ENCODE measurements around the gene FRS3. TPM values are rescaled to one million over a fixed set of nuclear protein-coding genes. Genes with fewer than 3 reads are reported as not detected.

The FRS3 gene
- total and polyA plus RNA-seq, 2 of the 13 experiments (the other 11 are each of a cell fraction or from before 2014, with no cell fraction given): 3.0 to 7.4 TPM

DNA sequence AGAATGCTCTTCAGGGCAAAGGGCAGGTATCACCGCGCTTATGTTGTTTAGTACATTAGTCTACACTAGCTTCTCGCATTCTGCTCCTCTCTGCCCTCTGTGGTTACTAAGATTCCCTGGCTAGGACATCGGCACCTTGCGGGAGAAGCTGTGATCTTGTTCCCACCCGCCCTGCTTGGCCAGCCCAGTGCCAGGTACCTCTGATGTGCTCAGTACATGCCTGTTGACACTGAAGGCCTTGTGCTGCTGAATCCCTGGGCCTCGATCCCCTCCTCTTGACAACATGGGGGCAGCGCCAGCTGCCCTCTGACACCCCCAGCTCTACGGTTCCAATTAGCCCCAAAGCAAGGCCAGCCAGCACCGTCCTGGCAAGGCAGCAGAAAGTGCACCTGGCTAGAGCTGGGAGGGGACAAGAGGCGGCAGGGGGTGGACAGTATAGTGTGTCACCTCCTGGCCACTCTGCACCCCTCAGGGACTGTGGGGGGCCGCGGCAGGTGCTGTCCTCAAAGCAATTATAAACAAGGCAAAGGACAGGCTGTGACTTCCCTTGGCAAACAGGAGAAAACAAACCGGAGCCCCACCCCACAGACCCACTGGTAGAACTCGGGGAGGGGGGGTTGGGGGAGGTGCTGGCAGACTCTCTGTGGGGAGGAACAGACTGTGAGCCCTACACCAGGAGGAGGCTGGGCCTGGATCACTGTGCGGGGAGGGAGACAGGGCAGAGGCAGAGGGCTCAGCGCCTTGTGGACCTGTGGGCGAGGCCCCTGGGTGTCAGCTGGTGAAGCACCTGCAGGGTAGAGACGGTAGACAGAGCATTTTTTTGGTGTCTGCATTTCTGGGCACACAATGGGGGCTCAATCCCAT lies 51.4 kb downstream of the FRS3 start (continued):
- TF ChIP-seq CREBL2 (CRISPR knock-in tag; IDR thresholded peaks at IDR 0.05; ENCODE audit: borderline replicate concordance): no peak
- TF ChIP-seq ZNF121 (CRISPR knock-in tag; IDR thresholded peaks at IDR 0.05): peak; percentile 59; the same call in 1 of the 2 replicates
- TF ChIP-seq ZNF331 (CRISPR knock-in tag; IDR thresholded peaks at IDR 0.05): 0 out of 2 replicates have a peak, but pooled peaks have one; percentile 19
- no peak for TF ChIP-seq ZFYVE20 (CRISPR knock-in tag; IDR thresholded peaks at IDR 0.05; ENCODE audit: borderline replicate concordance, low read depth)
- no peak for TF ChIP-seq ZNF891 (CRISPR knock-in tag; IDR thresholded peaks at IDR 0.05)
- no peak for TF ChIP-seq ZNF136 (CRISPR knock-in tag; IDR thresholded peaks at IDR 0.05; ENCODE audit: low read depth)
- TF ChIP-seq ZNF180 (CRISPR knock-in tag; IDR thresholded peaks at IDR 0.05; ENCODE audit: borderline replicate concordance, low read depth): no peak
- no peak for TF ChIP-seq KDM6A (CRISPR knock-in tag; IDR thresholded peaks at IDR 0.05; ENCODE audit: low read depth)
- TF ChIP-seq CBX1 (IDR thresholded peaks at IDR 0.05; ENCODE audit: low read depth): no peak
- no peak for TF ChIP-seq HMG20B (CRISPR knock-in tag; conservative IDR thresholded peaks at IDR 0.05)
- TF ChIP-seq, protein P1, sequence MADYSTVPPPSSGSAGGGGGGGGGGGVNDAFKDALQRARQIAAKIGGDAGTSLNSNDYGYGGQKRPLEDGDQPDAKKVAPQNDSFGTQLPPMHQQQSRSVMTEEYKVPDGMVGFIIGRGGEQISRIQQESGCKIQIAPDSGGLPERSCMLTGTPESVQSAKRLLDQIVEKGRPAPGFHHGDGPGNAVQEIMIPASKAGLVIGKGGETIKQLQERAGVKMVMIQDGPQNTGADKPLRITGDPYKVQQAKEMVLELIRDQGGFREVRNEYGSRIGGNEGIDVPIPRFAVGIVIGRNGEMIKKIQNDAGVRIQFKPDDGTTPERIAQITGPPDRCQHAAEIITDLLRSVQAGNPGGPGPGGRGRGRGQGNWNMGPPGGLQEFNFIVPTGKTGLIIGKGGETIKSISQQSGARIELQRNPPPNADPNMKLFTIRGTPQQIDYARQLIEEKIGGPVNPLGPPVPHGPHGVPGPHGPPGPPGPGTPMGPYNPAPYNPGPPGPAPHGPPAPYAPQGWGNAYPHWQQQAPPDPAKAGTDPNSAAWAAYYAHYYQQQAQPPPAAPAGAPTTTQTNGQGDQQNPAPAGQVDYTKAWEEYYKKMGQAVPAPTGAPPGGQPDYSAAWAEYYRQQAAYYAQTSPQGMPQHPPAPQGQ (CRISPR knock-in tag; IDR thresholded peaks at IDR 0.05; ENCODE audit: borderline replicate concordance): no peak
- TF ChIP-seq RBM22 (optimal IDR thresholded peaks at IDR 0.05; ENCODE audit: low read length): no peak
- TF ChIP-seq HMGXB4 (CRISPR knock-in tag; IDR thresholded peaks at IDR 0.05; ENCODE audit: borderline replicate concordance in 1 of 2, low read depth in 1 of 2): no peak
- TF ChIP-seq AKNA (CRISPR knock-in tag; IDR thresholded peaks at IDR 0.05; ENCODE audit: borderline replicate concordance): no peak
- no peak for TF ChIP-seq NFATC3 (CRISPR knock-in tag; IDR thresholded peaks at IDR 0.05)
- peak; percentile 86 for TF ChIP-seq ZNF292 (CRISPR knock-in tag; IDR thresholded peaks at IDR 0.05; ENCODE audit: borderline replicate concordance, low read depth)
- TF ChIP-seq NR3C1 (CRISPR knock-in tag; IDR thresholded peaks at IDR 0.05): no peak
- no peak for TF ChIP-seq FOXM1 (CRISPR knock-in tag; IDR thresholded peaks at IDR 0.05)
- TF ChIP-seq GFI1 (CRISPR knock-in tag; IDR thresholded peaks at IDR 0.05; ENCODE audit: borderline replicate concordance): no peak; the same call in 1 of the 2 replicates
- TF ChIP-seq ZNF567 (CRISPR knock-in tag; IDR thresholded peaks at IDR 0.05; ENCODE audit: borderline replicate concordance): no peak
